Esophagus muscularis mucosa (tissue), 3 donors: ENCODE results near the gene IRX3.

Experiments
- POLR2A ChIP-seq: fragments of 450-650 bp; IDR thresholded peaks from one replicate; pipeline ENCODE4 v1.6.1; 2017; ENCODE audit warnings: antibody characterized with exemption, moderate library complexity, mild to moderate bottlenecking, low read depth
- POLR2AphosphoS5 ChIP-seq, 2 donors: sonication (generic); formaldehyde crosslinking; IDR thresholded peaks; one replicate each; pipeline ENCODE4 v1.6.1; 2017; ENCODE audit warnings: antibody characterized with exemption in 2 of 2
- TF ChIP-seq, protein P1 (sequence below), 3 experiments: fragments of 200-600 bp in 2 of 3; fragments of 450-650 bp in 1 of 3; sonication (generic) in 2 of 3; IDR thresholded peaks; one replicate each; pipeline ENCODE4 v1.5.1; 2017 to 2019; ENCODE audit warnings: antibody characterized with exemption in 3 of 3, mild to moderate bottlenecking in 2 of 3, moderate library complexity in 1 of 3

- TF ChIP-seq, protein P1, sequence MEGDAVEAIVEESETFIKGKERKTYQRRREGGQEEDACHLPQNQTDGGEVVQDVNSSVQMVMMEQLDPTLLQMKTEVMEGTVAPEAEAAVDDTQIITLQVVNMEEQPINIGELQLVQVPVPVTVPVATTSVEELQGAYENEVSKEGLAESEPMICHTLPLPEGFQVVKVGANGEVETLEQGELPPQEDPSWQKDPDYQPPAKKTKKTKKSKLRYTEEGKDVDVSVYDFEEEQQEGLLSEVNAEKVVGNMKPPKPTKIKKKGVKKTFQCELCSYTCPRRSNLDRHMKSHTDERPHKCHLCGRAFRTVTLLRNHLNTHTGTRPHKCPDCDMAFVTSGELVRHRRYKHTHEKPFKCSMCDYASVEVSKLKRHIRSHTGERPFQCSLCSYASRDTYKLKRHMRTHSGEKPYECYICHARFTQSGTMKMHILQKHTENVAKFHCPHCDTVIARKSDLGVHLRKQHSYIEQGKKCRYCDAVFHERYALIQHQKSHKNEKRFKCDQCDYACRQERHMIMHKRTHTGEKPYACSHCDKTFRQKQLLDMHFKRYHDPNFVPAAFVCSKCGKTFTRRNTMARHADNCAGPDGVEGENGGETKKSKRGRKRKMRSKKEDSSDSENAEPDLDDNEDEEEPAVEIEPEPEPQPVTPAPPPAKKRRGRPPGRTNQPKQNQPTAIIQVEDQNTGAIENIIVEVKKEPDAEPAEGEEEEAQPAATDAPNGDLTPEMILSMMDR (IDR thresholded peaks at IDR 0.05), result no peak
- TF ChIP-seq POLR2AphosphoS5 (IDR thresholded peaks at IDR 0.05), result no peak
- no peak for TF ChIP-seq POLR2A
Observed at GRCh38 chr16:54246454-54246821, 40.1 kb downstream of the IRX3 start.
